Measurements from ENCODE around the gene SLMAP.

Gene SLMAP

GRCh38 chr3:57752307-57752706 lies 3.8 kb upstream of the SLMAP start:
- no peak for DNase-seq

GRCh38 chr3:57753016-57753415 lies 3.1 kb upstream of the SLMAP start:
- DNase-seq = no peak

- DNase-seq = no peak
Measured at GRCh38 chr3:57755368-57755675, 787 bp upstream of the SLMAP start.

GRCh38 chr3:57756528-57757401 lies 656 bp downstream of the SLMAP start:
- DNase-seq = peak; percentile 39

GRCh38 chr3:57757642-57758297 lies 1.7 kb downstream of the SLMAP start:
- DNase-seq = no peak

- DNase-seq = no peak
Measured at GRCh38 chr3:57758686-57759085, 2.6 kb downstream of the SLMAP start.

GRCh38 chr3:57764794-57765193 lies 8.7 kb downstream of the SLMAP start:
- no peak for DNase-seq

- DNase-seq = no peak
Measured at GRCh38 chr3:57768595-57768994, 12.5 kb downstream of the SLMAP start.

GRCh38 chr3:57770009-57770827 lies 14.1 kb downstream of the SLMAP start:
- DNase-seq = no peak

GRCh38 chr3:57772251-57772650 lies 16.1 kb downstream of the SLMAP start:
- DNase-seq = no peak

GRCh38 chr3:57777774-57778173 lies 21.7 kb downstream of the SLMAP start:
- DNase-seq = no peak

GRCh38 chr3:57778494-57778893 lies 22.4 kb downstream of the SLMAP start:
- DNase-seq = no peak

GRCh38 chr3:57779666-57780065 lies 23.6 kb downstream of the SLMAP start:
- no peak for DNase-seq

GRCh38 chr3:57783186-57784088 lies 27.3 kb downstream of the SLMAP start:
- no peak for DNase-seq

GRCh38 chr3:57784089-57784735 lies 28.1 kb downstream of the SLMAP start:
- DNase-seq = no peak

GRCh38 chr3:57785446-57785845 lies 29.3 kb downstream of the SLMAP start:
- DNase-seq = no peak

- DNase-seq = no peak
Measured at GRCh38 chr3:57787867-57788623, 31.9 kb downstream of the SLMAP start.

GRCh38 chr3:57788624-57789018 lies 32.5 kb downstream of the SLMAP start:
- DNase-seq = no peak

GRCh38 chr3:57791245-57791644 lies 35.1 kb downstream of the SLMAP start:
- no peak for DNase-seq

- no peak for DNase-seq
Measured at GRCh38 chr3:57792198-57792597, 36.1 kb downstream of the SLMAP start.

GRCh38 chr3:57793737-57794187 lies 37.7 kb downstream of the SLMAP start:
- no peak for DNase-seq
